HEK293 (cell line): ENCODE measurements around the gene IL1RAPL1.

Experiments
- CTCF ChIA-PET: fragments of 350-600 bp; formaldehyde crosslinking; extraction: SDS; loops from one replicate; lab custom pipeline; 2021; ENCODE audit warnings: antibody characterized with exemption; lab: Yijun Ruan, JAX
- POLR2A ChIA-PET: fragments of 300-600 bp; formaldehyde crosslinking; extraction: SDS; loops from one replicate; lab custom pipeline; 2020; ENCODE audit warnings: antibody characterized with exemption, inconsistent platforms; lab: Yijun Ruan, JAX
- H3K27ac ChIP-seq: fragments of 200-500 bp; sonication (Bioruptor generic); 2 replicates; pipeline ENCODE4 v1.5.1; 2014; ENCODE audit warnings: low read depth, low read length, control low read depth, inconsistent platforms; ENCODE audit errors: extremely low read depth
- H3K36me3 ChIP-seq, 2 experiments: fragments of 200-500 bp in 1 of 2; sonication (Bioruptor generic) in 1 of 2; 1 replicate in 1 of 2; 2 replicates in 1 of 2; pipeline ENCODE4 v1.5.1; 2014 to 2017; ENCODE audit warnings: inconsistent platforms in 2 of 2, low read length in 2 of 2; ENCODE audit not compliant: control insufficient read depth in 2 of 2, insufficient read depth in 1 of 2
- H3K4me1 ChIP-seq: fragments of 200-500 bp; sonication (Bioruptor generic); 2 replicates; pipeline ENCODE4 v1.5.1; 2014; ENCODE audit warnings: mild to moderate bottlenecking, low read length, inconsistent platforms; ENCODE audit not compliant: control insufficient read depth, insufficient read depth
- H3K4me3 ChIP-seq: 2 replicates; pipeline ENCODE4 v1.5.1; 2011; ENCODE audit warnings: low read depth, mild to moderate bottlenecking, control low read depth, low read length, moderate library complexity
- H3K9me3 ChIP-seq: fragments of 200-500 bp; sonication (Bioruptor generic); 2 replicates; pipeline ENCODE4 v1.5.1; 2014; ENCODE audit warnings: low read depth, low read length, inconsistent platforms; ENCODE audit not compliant: control insufficient read depth, insufficient read depth
- KLF17 ChIP-seq: fragments of 450-650 bp; formaldehyde crosslinking; IDR thresholded peaks from 2 replicates; pipeline ENCODE4 v1.5.1; 2016; ENCODE audit warnings: missing biosample characterization, missing genetic modification characterization
- PRDM1 ChIP-seq: fragments of 450-650 bp; formaldehyde crosslinking; IDR thresholded peaks from 2 replicates; pipeline ENCODE4; 2016; ENCODE audit warnings: missing biosample characterization, missing genetic modification characterization
- PRDM10 ChIP-seq: fragments of 450-650 bp; formaldehyde crosslinking; IDR thresholded peaks from 2 replicates; pipeline ENCODE4 v1.5.1; 2016; ENCODE audit warnings: missing biosample characterization, missing genetic modification characterization
- SP2 ChIP-seq: fragments of 450-650 bp; formaldehyde crosslinking; IDR thresholded peaks from 2 replicates; pipeline ENCODE4 v1.5.1; 2016; ENCODE audit warnings: missing biosample characterization, missing genetic modification characterization
- ZIC2 ChIP-seq: fragments of 450-650 bp; formaldehyde crosslinking; IDR thresholded peaks from 2 replicates; pipeline ENCODE4 v1.5.1; 2016; ENCODE audit warnings: missing biosample characterization, missing genetic modification characterization
- ZNF16 ChIP-seq: fragments of 450-650 bp; formaldehyde crosslinking; IDR thresholded peaks from 2 replicates; pipeline ENCODE4 v1.5.1; 2016; ENCODE audit warnings: low read depth, missing biosample characterization, missing genetic modification characterization
- ZNF175 ChIP-seq: fragments of 450-650 bp; formaldehyde crosslinking; IDR thresholded peaks from 2 replicates; pipeline ENCODE4 v1.5.1; 2016; ENCODE audit warnings: missing biosample characterization, missing genetic modification characterization
- ZNF223 ChIP-seq: fragments of 450-650 bp; formaldehyde crosslinking; IDR thresholded peaks from 2 replicates; pipeline ENCODE4 v1.5.1; 2016; ENCODE audit warnings: missing biosample characterization, missing genetic modification characterization
- ZNF26 ChIP-seq: fragments of 450-650 bp; formaldehyde crosslinking; IDR thresholded peaks from 2 replicates; pipeline ENCODE4 v1.5.1; 2016; ENCODE audit warnings: missing biosample characterization, missing genetic modification characterization
- ZNF416 ChIP-seq: fragments of 450-650 bp; formaldehyde crosslinking; IDR thresholded peaks from 2 replicates; pipeline ENCODE4 v1.5.1; 2016; ENCODE audit warnings: missing biosample characterization, missing genetic modification characterization
- ZNF426 ChIP-seq: fragments of 450-650 bp; formaldehyde crosslinking; IDR thresholded peaks from 2 replicates; pipeline ENCODE4 v1.5.1; 2017; ENCODE audit warnings: missing biosample characterization, missing genetic modification characterization, mild to moderate bottlenecking, inconsistent platforms, moderate library complexity
- ZNF555 ChIP-seq: fragments of 450-650 bp; formaldehyde crosslinking; conservative IDR thresholded peaks from 2 replicates; pipeline ENCODE4 v1.5.1; 2017; ENCODE audit warnings: missing biosample characterization, mild to moderate bottlenecking, missing genetic modification characterization, inconsistent platforms
- ZNF580 ChIP-seq: fragments of 450-650 bp; formaldehyde crosslinking; IDR thresholded peaks from 2 replicates; pipeline ENCODE4 v1.5.1; 2016; ENCODE audit warnings: missing biosample characterization, missing genetic modification characterization
- ZNF585B ChIP-seq: fragments of 450-650 bp; formaldehyde crosslinking; IDR thresholded peaks from 2 replicates; pipeline ENCODE4 v1.5.1; 2016; ENCODE audit warnings: missing biosample characterization, missing genetic modification characterization
- ZNF629 ChIP-seq: fragments of 450-650 bp; formaldehyde crosslinking; IDR thresholded peaks from 2 replicates; pipeline ENCODE4 v1.5.1; 2017; ENCODE audit warnings: missing biosample characterization, missing genetic modification characterization
- ZNF837 ChIP-seq: fragments of 450-650 bp; formaldehyde crosslinking; IDR thresholded peaks from 2 replicates; pipeline ENCODE4 v1.5.1; 2016; ENCODE audit warnings: missing biosample characterization, missing genetic modification characterization
- ZXDB ChIP-seq: fragments of 450-650 bp; formaldehyde crosslinking; IDR thresholded peaks from 2 replicates; pipeline ENCODE4 v1.5.1; 2016; ENCODE audit warnings: missing biosample characterization, missing genetic modification characterization

IL1RAPL1 gene

GRCh38 chrX:29138003-29138402, 550.8 kb downstream of the IL1RAPL1 start (continued):
- TF ChIP-seq ZNF175 (tag by site-specific recombination) (no peak), PRDM1 (tag by site-specific recombination) (no peak), ZNF416 (tag by site-specific recombination) (no peak), ZNF223 (tag by site-specific recombination) (no peak), ZNF16 (tag by site-specific recombination) (no peak), ZNF585B (tag by site-specific recombination) (no peak), ZNF837 (tag by site-specific recombination) (no peak)
- TF ChIP-seq, all 188 proteins: peak for 0

GRCh38 chrX:29143356-29143755, 556.1 kb downstream of the IL1RAPL1 start:
- Histone ChIP-seq H3K27ac (no peak overlapping the region), H3K9me3 (no peaks in the 10 kb centered on the region), H3K4me3 (no peak overlapping the region)
- no peak for TF ChIP-seq SP2
- no peak for TF ChIP-seq ZNF416 (tag by site-specific recombination)
- TF ChIP-seq ZNF26 (tag by site-specific recombination): no peak
- TF ChIP-seq ZXDB (tag by site-specific recombination): no peak
- TF ChIP-seq ZNF426 (tag by site-specific recombination): no peak
- TF ChIP-seq KLF17 (tag by site-specific recombination): no peak
- TF ChIP-seq ZNF555: no peak
- no peak for TF ChIP-seq ZNF629 (tag by site-specific recombination)
- TF ChIP-seq, all 188 proteins: peak for 0
- H3K4me1 ChIP-seq: no peaks in the 10 kb centered on the region
- H3K36me3 ChIP-seq: no peaks in the 10 kb centered on the region
- ChIA-PET POLR2A (no interaction called here), CTCF (no interaction called here)

- H3K36me3 ChIP-seq: no peaks in the 10 kb centered on the region
- TF ChIP-seq ZNF16 (tag by site-specific recombination) (no peak), ZIC2 (tag by site-specific recombination) (no peak), PRDM10 (tag by site-specific recombination) (no peak), ZNF580 (tag by site-specific recombination) (no peak)
- TF ChIP-seq, all 188 proteins: peak for 0
- Histone ChIP-seq H3K9me3 (no peaks in the 10 kb centered on the region), H3K4me1 (no peaks in the 10 kb centered on the region), H3K27ac (no peak overlapping the region), H3K4me3 (no peak overlapping the region)
- CTCF ChIA-PET: no interaction called here
- POLR2A ChIA-PET: no interaction called here
Measured at GRCh38 chrX:29143756-29144155, 556.5 kb downstream of the IL1RAPL1 start.
